Stimulated activated CD4-positive, alpha-beta T cell treated with anti-CD3 and anti-CD28 coated beads, Interleukin-1b, Interleukin-23, amount 100 ng/mL, for 24 hours (primary cell): ENCODE results near the gene MCRS1.
"Not testable (repeated sequence)": the region's sequence is repeated elsewhere in the genome, so short reads cannot be mapped to it uniquely, and the experiment has no call there.

Source experiments
- DNase-seq, 4 experiments: peaks; one replicate each; pipeline ENCODE4 v3.0.0-alpha.2; 2020; ENCODE audit warnings: low read depth in 4 of 4, low spot score in 1 of 4

MCRS1 gene, protein sequence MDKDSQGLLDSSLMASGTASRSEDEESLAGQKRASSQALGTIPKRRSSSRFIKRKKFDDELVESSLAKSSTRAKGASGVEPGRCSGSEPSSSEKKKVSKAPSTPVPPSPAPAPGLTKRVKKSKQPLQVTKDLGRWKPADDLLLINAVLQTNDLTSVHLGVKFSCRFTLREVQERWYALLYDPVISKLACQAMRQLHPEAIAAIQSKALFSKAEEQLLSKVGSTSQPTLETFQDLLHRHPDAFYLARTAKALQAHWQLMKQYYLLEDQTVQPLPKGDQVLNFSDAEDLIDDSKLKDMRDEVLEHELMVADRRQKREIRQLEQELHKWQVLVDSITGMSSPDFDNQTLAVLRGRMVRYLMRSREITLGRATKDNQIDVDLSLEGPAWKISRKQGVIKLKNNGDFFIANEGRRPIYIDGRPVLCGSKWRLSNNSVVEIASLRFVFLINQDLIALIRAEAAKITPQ

GRCh38 chr12:49567611-49568441, at the start of gene MCRS1:
Gene MCRS1, minus strand, starts transcription at chr12:49568142. Its CDS starts 1,411 bp downstream, at chr12:49566731.
- DNase-seq = peak; percentile 81 to 85 (median 84)

DNA sequence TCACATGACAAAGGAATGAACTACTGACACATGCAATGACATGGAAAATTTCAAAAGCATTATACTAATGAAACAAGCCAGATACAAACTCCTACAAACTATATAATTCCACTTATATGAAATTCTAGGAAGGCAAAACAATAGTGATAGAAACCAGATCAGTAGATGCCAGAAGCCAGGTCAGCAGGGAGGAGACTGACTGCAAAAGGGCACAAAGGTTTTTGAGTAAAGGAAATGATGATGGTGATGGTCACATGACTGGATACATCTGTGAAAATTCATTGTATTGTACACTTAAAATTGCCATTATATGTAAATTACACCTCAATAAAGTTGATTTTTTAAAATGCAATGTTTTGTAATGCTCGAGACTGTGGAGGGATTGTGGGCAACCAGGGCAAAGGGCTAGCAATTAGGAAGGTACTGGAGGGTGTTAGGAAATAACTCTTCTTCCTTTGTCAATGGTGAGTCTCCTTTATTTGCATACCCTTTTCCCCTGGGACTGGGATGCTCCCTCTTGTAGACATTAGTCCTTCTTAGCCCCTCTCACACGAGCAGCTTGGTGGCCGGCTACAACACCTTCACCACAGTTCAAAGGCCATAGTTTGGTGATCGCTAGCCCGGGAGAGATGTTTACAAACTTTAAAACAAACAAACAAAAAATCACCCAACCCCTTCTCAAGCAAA, 48.7 kb upstream of the MCRS1 start:
- no peak for DNase-seq

DNA sequence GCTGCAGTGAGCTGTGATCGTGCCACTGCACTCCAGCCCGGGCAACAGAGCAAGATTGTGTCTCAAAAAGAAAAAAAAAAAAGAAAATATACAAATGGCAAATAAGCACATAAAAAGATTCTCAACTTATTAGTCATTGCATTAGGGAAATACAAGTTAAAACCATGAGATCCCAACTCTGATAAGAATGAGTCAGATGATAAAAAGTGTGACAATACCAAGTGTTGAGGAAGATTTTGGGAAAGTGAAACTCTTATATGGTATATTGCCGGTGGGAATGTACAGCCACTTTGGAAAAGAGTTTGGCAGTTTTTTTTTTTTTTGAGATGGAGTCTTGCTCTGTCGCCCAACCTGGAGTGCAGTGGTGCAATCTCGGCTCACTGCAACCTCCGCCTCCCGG, 47.8 kb upstream of the MCRS1 start:
- DNase-seq = no peak

DNA sequence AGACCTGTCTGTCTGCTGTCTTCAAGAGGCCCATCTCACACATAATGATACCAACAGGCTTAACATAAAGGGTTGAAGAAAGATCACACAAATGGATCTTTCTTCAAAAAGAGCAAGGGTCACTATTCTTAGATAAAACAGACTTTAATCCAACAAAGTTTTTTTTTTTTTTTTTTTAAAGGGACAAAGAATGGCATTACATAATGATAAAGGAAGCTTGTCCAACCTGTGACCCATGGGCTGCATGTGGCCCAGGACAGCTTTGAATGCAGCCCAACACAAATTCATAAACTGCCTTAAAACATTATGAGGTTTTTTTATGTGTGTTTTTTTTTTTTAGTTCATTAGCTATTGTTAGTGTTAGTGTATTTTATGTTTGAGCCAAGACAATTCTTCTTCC, 44.3 kb upstream of the MCRS1 start:
- no peak for DNase-seq

DNA sequence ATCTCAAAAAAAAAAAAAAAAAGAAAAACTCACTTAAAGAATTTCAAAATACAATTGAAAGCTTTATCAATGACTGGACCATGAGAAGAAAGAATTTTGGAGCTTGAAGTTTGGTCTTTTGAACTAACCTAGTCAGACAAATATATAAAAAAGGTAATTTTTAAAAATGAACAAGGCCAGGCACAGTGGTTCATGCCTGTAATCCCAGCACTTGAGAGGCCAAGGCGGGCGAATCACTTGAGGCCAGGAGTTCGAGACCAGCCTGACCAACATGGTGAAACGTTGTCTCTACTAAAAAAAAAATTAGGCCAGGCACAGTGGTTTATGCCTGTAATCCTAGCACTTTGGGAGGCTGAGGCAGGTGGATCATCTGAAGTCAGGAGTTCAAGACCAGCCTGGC, 42.8 kb upstream of the MCRS1 start:
- DNase-seq = not testable (repeated sequence)

GRCh38 chr12:49609875-49610154, 41.9 kb upstream of the MCRS1 start:
- no peak for DNase-seq

DNA sequence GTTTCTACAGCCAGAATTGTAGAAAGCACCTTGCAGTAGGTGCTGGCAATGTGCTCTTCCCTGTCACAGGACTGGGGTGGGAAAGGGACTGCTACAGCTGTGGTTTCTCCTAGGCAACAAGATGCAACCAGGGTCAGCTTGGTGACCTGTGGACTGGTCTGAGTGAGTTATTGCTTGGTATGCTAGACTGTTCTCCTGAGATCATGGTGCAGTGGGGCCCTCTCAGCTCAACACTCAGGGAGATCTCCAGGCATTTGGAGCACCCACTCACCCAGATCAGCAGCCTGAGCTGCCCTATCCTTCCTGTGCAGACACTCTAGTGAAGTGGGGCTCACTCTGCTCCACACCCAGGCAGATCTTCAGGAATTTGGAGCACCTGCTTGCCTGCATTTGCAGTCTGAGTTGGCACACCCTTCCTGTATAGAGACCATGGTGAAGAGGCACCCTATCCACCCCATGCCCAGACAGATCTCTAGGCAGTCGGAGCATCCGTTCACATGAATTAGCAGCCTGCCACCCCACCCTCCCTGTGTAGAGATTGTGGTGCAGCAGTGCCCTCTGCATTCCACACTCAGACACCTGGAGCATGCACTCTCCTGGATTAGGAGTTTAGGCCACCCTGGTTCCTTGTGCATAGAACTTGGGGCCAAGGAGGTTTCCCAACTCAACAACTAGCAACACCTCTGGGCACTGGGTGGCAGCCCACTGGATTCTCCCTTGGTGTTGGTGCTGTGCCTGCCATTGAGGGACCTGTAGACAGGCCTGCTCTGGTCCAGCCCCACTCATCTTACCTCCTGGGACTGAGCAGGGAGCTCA, 41.3 kb upstream of the MCRS1 start:
- no peak for DNase-seq

GRCh38 chr12:49605539-49605938, 37.6 kb upstream of the MCRS1 start, which contains the start of gene FAM186B:
Gene FAM186B, minus strand, starts transcription at chr12:49605639. Its CDS starts 162 bp downstream, at chr12:49605477.
- not testable (repeated sequence) for DNase-seq

DNA sequence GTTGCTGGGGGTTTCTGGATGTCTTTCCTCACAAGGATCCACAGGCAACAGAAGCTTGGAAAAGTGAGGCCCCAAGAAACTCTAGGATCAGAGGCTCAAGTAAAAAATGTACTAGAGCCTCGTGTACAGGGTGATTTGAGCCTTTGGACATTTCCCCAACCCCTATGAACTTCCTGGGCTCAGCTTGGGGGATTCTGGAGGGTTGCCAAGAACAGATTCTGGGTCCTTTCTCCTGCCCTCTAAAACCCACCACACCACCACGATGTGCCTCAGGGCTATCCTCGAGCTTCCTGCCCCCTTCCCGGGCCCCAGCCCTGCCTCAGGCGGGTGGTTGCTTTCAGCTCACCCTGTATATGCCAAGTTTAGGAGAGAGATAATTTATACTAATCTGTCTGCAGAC, 36.9 kb upstream of the MCRS1 start:
- no peak for DNase-seq

DNA sequence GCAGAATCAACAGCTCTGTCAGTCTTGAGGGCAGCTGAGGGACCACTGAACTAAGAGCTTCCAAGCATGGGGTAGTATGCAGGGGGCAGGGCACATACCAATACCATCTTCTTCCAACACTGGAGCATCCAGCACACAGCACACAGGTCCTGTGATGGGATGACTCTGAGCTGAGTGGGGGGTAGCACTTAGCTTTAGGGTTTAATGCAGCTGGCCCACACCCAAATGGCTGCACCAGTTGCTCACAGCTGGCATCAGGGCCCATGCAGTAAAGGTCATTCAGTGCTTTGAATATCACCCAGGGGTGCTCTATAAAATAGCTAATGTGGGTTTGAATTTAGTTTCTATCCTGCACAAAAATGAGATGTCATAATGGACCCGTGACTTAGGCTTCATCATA, 35.8 kb upstream of the MCRS1 start:
- DNase-seq = no peak

- DNase-seq = no peak
Measured at GRCh38 chr12:49599961-49600360, 32.0 kb upstream of the MCRS1 start.

GRCh38 chr12:49598527-49598926, 30.6 kb upstream of the MCRS1 start:
- DNase-seq = no peak

- DNase-seq = no peak
Measured at GRCh38 chr12:49588721-49589516, 21.0 kb upstream of the MCRS1 start.

DNA sequence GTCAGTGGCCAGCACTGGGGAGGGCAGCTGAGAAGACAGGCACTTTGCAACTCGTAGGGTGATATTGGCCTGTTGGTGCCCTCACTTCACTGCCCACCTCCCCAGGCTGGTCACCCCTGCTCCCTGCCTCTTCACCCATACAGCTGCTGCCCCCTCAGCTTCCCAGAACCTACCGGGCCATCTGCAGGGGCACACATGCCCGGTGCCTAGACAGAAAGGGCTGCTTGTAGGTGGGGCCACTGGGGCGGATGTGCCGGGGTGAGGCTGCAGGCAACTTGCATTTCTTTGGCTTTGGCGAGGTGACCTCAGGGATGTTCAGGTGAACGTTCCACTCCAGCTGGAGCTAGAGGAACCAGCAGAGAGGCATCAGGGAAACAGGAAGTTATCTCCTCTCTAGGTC, 20.3 kb upstream of the MCRS1 start:
- no peak for DNase-seq

- DNase-seq = no peak
Measured at GRCh38 chr12:49587174-49587908, 19.4 kb upstream of the MCRS1 start.

DNA sequence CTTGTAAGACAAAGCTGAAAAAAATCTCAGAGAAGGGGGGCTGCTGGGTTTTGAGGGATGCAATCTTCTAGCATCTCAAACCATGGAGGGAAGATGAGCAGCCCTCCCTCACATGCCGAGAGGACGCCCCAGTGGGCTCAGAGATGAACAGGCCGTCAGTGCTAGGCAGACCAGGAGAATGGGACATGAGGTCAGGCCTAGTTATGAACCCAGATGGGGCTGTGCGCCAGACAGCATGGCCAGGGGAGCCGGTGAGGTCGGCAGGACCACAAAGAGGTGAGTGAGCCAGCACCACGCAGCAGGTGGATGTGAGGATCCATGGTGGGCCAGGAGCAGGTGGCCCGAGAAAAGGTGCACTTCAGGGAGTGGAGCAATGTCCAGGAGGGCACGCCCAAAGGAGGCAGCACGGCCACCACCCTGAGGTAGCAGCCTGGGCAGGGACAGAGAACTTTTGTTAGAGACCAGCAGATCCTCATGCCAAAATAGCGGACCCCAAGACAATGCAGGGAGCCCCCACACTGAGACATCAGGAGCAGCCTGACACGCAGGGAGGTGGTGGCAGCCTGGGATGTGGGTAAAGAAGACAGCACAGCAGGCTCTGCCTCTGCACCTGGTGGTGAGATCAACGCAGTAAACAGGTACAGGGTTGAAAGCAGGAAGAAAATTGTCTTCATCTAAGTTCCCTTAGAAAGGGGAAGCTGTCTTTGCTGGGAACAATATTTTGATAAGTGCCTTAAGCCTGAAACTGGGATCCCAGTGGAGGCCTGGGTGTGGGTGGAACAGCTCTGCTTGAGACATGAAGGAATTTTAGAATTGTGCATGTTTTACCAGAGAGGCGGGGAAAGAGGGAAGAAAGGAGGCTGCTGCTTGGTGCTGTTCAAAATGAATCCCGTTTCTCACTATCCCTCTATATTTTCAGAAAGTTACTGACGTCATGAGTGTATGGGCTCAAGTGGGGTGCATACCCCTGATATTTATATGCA, 17.8 kb upstream of the MCRS1 start:
- no peak for DNase-seq

GRCh38 chr12:49584591-49584990, 16.6 kb upstream of the MCRS1 start:
- DNase-seq = no peak
